ENCODE results near the gene KRTAP5-5. TPM values are rescaled to one million over a fixed set of nuclear protein-coding genes. Genes with fewer than 3 reads are reported as not detected.
"Not testable (repeated sequence)": the region's sequence is repeated elsewhere in the genome, so short reads cannot be mapped to it uniquely, and the experiment has no call there.

The KRTAP5-5 gene
- not detected for total RNA-seq
- polyA plus RNA-seq (2013, experiment 1 of 2), result not detected
- polyA plus RNA-seq (2013, experiment 2 of 2), result not detected
- long read RNA-seq, experiment 1, result 0 reads
- long read RNA-seq, experiment 2, result 0 reads
- long read RNA-seq, experiment 3, result 0 reads
- long read RNA-seq, experiment 4, result 0 reads

GRCh38 chr11:1629326-1630185 lies at the start of gene KRTAP5-5:
TSS of gene KRTAP5-5 (plus strand) at chr11:1629775. CDS start at chr11:1629841, 66 bp downstream.
- peaks cover 5% of the 10 kb centered on the region for H3K4me1 Mint-ChIP-seq
- H3K27me3 Mint-ChIP-seq (ENCODE audit: insufficient read depth), result peaks cover 46% of the 10 kb centered on the region
- Histone ChIP-seq H3K4me1 (ENCODE audit: control insufficient read depth, insufficient read depth, low read length) (no peaks in the 10 kb centered on the region), H3K9ac (ENCODE audit: extremely low read depth, low read length, poor library complexity, severe bottlenecking) (no peak within 1 kb of the TSS), H3K4me3 (ENCODE audit: low read length) (no peak within 1 kb of the TSS), H3K36me3 (ENCODE audit: control insufficient read depth, insufficient read depth, low read length) (no peaks in the 10 kb centered on the region), H3K9me3 (ENCODE audit: control insufficient read depth, low read length) (no peaks in the 10 kb centered on the region), H3K27ac (ENCODE audit: low read depth, low read length) (no peak within 1 kb of the TSS), H3K27me3 (ENCODE audit: control insufficient read depth, insufficient read depth, low read length, poor library complexity, severe bottlenecking) (peaks cover 25% of the 10 kb centered on the region)
- no peak within 1 kb of the TSS for H3K4me3 Mint-ChIP-seq
- DNase-seq, result no peak
- H3K27ac Mint-ChIP-seq, result no peak within 1 kb of the TSS
- no peak for TF ChIP-seq CTCF (conservative IDR thresholded peaks at IDR 0.05)
- 90 to 92% methylated on average over 13 to 25 of the region's 26 CpGs for WGBS, 2 experiments (ENCODE audit: insufficient coverage in 1 of 2, insufficient read length in 1 of 2)
- no peaks in the 10 kb centered on the region for H3K36me3 Mint-ChIP-seq (ENCODE audit: low read depth)
- no peaks in the 10 kb centered on the region for H3K9me3 Mint-ChIP-seq

GRCh38 chr11:1581976-1582375 lies 47.6 kb upstream of the KRTAP5-5 start:
- Mint-ChIP-seq H3K4me1 (no peaks in the 10 kb centered on the region), H3K9me3 (peaks cover 8% of the 10 kb centered on the region), H3K36me3 (ENCODE audit: low read depth) (no peaks in the 10 kb centered on the region), H3K27me3 (ENCODE audit: insufficient read depth) (peaks cover 8% of the 10 kb centered on the region), H3K27ac (no peak overlapping the region), H3K4me3 (no peak overlapping the region)
- Histone ChIP-seq H3K9me3 (ENCODE audit: control insufficient read depth, low read length) (no peaks in the 10 kb centered on the region), H3K9ac (ENCODE audit: extremely low read depth, low read length, poor library complexity, severe bottlenecking) (no peak overlapping the region), H3K27ac (ENCODE audit: low read depth, low read length) (no peak overlapping the region), H3K36me3 (ENCODE audit: control insufficient read depth, insufficient read depth, low read length) (no peaks in the 10 kb centered on the region), H3K4me3 (ENCODE audit: low read length) (no peak overlapping the region), H3K27me3 (ENCODE audit: control insufficient read depth, insufficient read depth, low read length, poor library complexity, severe bottlenecking) (no peaks in the 10 kb centered on the region), H3K4me1 (ENCODE audit: control insufficient read depth, insufficient read depth, low read length) (no peaks in the 10 kb centered on the region)
- DNase-seq, result no peak
- 85 to 87% methylated on average over 9 of the region's 9 CpGs for WGBS, 2 experiments (ENCODE audit: insufficient coverage in 1 of 2, insufficient read length in 1 of 2)
- TF ChIP-seq CTCF (conservative IDR thresholded peaks at IDR 0.05), result no peak

- H3K27me3 Mint-ChIP-seq (ENCODE audit: insufficient read depth); H3K4me3 ChIP-seq (ENCODE audit: low read length); H3K9ac ChIP-seq (ENCODE audit: extremely low read depth, low read length, poor library complexity, severe bottlenecking); H3K4me3 Mint-ChIP-seq; H3K9me3 Mint-ChIP-seq; H3K27ac ChIP-seq (ENCODE audit: low read depth, low read length); H3K36me3 ChIP-seq (ENCODE audit: control insufficient read depth, insufficient read depth, low read length); H3K9me3 ChIP-seq (ENCODE audit: control insufficient read depth, low read length); H3K36me3 Mint-ChIP-seq (ENCODE audit: low read depth); DNase-seq; H3K4me1 Mint-ChIP-seq; H3K27ac Mint-ChIP-seq; H3K27me3 ChIP-seq (ENCODE audit: control insufficient read depth, insufficient read depth, low read length, poor library complexity, severe bottlenecking); H3K4me1 ChIP-seq (ENCODE audit: control insufficient read depth, insufficient read depth, low read length): not testable (repeated sequence)
- 86% methylated on average over 1 of the region's 2 CpGs; no CpG with 5 or more reads in 1 of the 2 experiments for WGBS, 2 experiments (ENCODE audit: insufficient coverage in 1 of 2, insufficient read length in 1 of 2)
Measured at GRCh38 chr11:1582909-1583308, 46.7 kb upstream of the KRTAP5-5 start.

GRCh38 chr11:1584661-1585370 lies 44.8 kb upstream of the KRTAP5-5 start, which contains the start of gene KRTAP5-1:
TSS of gene KRTAP5-1 (minus strand) at chr11:1585283. CDS start at chr11:1585249, 34 bp downstream.
- DNase-seq; H3K4me1 Mint-ChIP-seq; H3K9me3 ChIP-seq (ENCODE audit: control insufficient read depth, low read length); H3K4me1 ChIP-seq (ENCODE audit: control insufficient read depth, insufficient read depth, low read length); H3K36me3 Mint-ChIP-seq (ENCODE audit: low read depth); H3K4me3 Mint-ChIP-seq; H3K27ac ChIP-seq (ENCODE audit: low read depth, low read length); H3K4me3 ChIP-seq (ENCODE audit: low read length); H3K27me3 Mint-ChIP-seq (ENCODE audit: insufficient read depth); H3K27me3 ChIP-seq (ENCODE audit: control insufficient read depth, insufficient read depth, low read length, poor library complexity, severe bottlenecking); H3K9me3 Mint-ChIP-seq; H3K27ac Mint-ChIP-seq; H3K36me3 ChIP-seq (ENCODE audit: control insufficient read depth, insufficient read depth, low read length); H3K9ac ChIP-seq (ENCODE audit: extremely low read depth, low read length, poor library complexity, severe bottlenecking): not testable (repeated sequence)
- WGBS, 2 experiments (ENCODE audit: insufficient coverage in 1 of 2, insufficient read length in 1 of 2), result 87 to 100% methylated on average over 1 to 7 of the region's 9 CpGs
